HCT116 (cell line): ENCODE measurements around the gene TOX2. TPM values are rescaled to one million over a fixed set of nuclear protein-coding genes. Genes with fewer than 3 reads are reported as not detected.

Experiments
- ATAC-seq: fragments of 200-7000 bp; cut with Tn5 transposase; 2 replicates; pipeline ENCODE4 v1.9.1; 2020; ENCODE audit warnings: mild to moderate bottlenecking, moderate library complexity
- BruUV-seq: library from RNA; stranded (reverse); fragments of 400-500 nt; replicated peaks from 2 replicates; lab custom pipeline; 2021; lab: Mats Ljungman, UMichigan
- CTCF ChIA-PET: fragments of 300-600 bp; sonication (Branson Sonifier 250); formaldehyde crosslinking; loops from one replicate; lab custom pipeline; 2021; ENCODE audit warnings: antibody characterized with exemption; lab: Charles Lee
- POLR2A ChIA-PET: fragments of 300-600, 350-600 bp; sonication (Branson Sonifier 250); formaldehyde crosslinking; loops from one replicate; lab custom pipeline; 2021; ENCODE audit warnings: antibody characterized with exemption; lab: Charles Lee
- RAD21 ChIA-PET, 2 experiments: fragments of 300-600 bp; sonication (Branson Sonifier 250); formaldehyde crosslinking; loops; one replicate each; lab custom pipeline; 2023; ENCODE audit warnings: low total read pairs in 2 of 2; ENCODE audit not compliant: uncharacterized antibody in 2 of 2, unreplicated experiment in 2 of 2, low non-redundant PET in 1 of 2; lab: Charles Lee
- DNase-seq: peaks from one replicate; pipeline ENCODE4 v3.0.0-alpha.2; 2010; ENCODE audit warnings: low read depth, low spot score
- H2AFZ ChIP-seq: fragments of 200-600 bp; shearing (Covaris generic), sonication (generic); 2 replicates; pipeline ENCODE4 v1.6.1; 2017; ENCODE audit warnings: low read depth, mixed run types, mixed read lengths, antibody characterized with exemption, low read length; ENCODE audit not compliant: poor library complexity, severe bottlenecking
- H3K27ac ChIP-seq: 2 replicates; pipeline ENCODE4 v1.5.1; 2012; ENCODE audit warnings: low read depth, low read length
- H3K27me3 ChIP-seq: fragments of 200-600 bp; sonication (generic); 2 replicates; pipeline ENCODE4 v1.6.1; 2016; ENCODE audit warnings: mixed run types, low read length, mixed read lengths; ENCODE audit not compliant: insufficient read depth
- H3K36me3 ChIP-seq, 2 experiments: fragments of 200-500 bp in 1 of 2; fragments of 200-600 bp in 1 of 2; sonication (Bioruptor generic) in 1 of 2; sonication (generic) in 1 of 2; 2 replicates each; pipeline versions ENCODE4 v1.5.1 to v1.6.1; 2014 to 2016; ENCODE audit warnings: low read length in 2 of 2, inconsistent platforms in 1 of 2, mixed read lengths in 1 of 2, mixed run types in 1 of 2; ENCODE audit not compliant: insufficient read depth in 2 of 2, control insufficient read depth in 1 of 2
- H3K4me1 ChIP-seq, 2 experiments: fragments of 200-600 bp in 1 of 2; sonication (generic) in 1 of 2; 2 replicates each; pipeline versions ENCODE4 v1.5.1 to v1.6.1; 2012 to 2017; ENCODE audit warnings: low read length in 2 of 2, inconsistent platforms in 1 of 2, mild to moderate bottlenecking in 1 of 2, mixed read lengths in 1 of 2, mixed run types in 1 of 2, moderate library complexity in 1 of 2; ENCODE audit not compliant: insufficient read depth in 2 of 2, control insufficient read depth in 1 of 2
- H3K4me2 ChIP-seq: fragments of 200-600 bp; sonication (generic); 2 replicates; pipeline ENCODE4 v1.6.1; 2017; ENCODE audit warnings: mixed run types, low read length, mixed read lengths
- H3K4me3 ChIP-seq, 2 experiments: fragments of 200-600 bp in 1 of 2; sonication (generic) in 1 of 2; replicated peaks in 1 of 2; 2 replicates each; pipeline ENCODE4 v1.5.1; 2011 to 2016; ENCODE audit warnings: low read length in 2 of 2, control low read depth in 1 of 2, low read depth in 1 of 2, mild to moderate bottlenecking in 1 of 2, mixed read lengths in 1 of 2, mixed run types in 1 of 2
- H3K79me2 ChIP-seq: fragments of 200-600 bp; sonication (generic); 2 replicates; pipeline ENCODE4 v1.6.1; 2017; ENCODE audit warnings: mild to moderate bottlenecking, mixed run types, low read length, moderate library complexity, mixed read lengths; ENCODE audit not compliant: insufficient read depth
- H3K9ac ChIP-seq: fragments of 200-600 bp; sonication (generic); 2 replicates; pipeline ENCODE4 v1.6.1; 2016; ENCODE audit warnings: low read length, mixed read lengths
- H3K9me2 ChIP-seq: fragments of 200-600 bp; sonication (generic), shearing (Covaris generic); 2 replicates; pipeline ENCODE4 v1.6.1; 2017; ENCODE audit warnings: mixed run types, mild to moderate bottlenecking, moderate library complexity; ENCODE audit not compliant: insufficient read depth
- H3K9me3 ChIP-seq, 2 experiments: fragments of 200-500 bp in 1 of 2; fragments of 200-600 bp in 1 of 2; sonication (Bioruptor generic) in 1 of 2; sonication (generic) in 1 of 2; 2 replicates each; pipeline ENCODE4 v1.6.1; 2014 to 2017; ENCODE audit warnings: low read length in 2 of 2, mixed read lengths in 2 of 2, inconsistent platforms in 1 of 2, low read depth in 1 of 2, mild to moderate bottlenecking in 1 of 2, mixed run types in 1 of 2, moderate library complexity in 1 of 2; ENCODE audit not compliant: control insufficient read depth in 1 of 2, insufficient read depth in 1 of 2
- H4K20me1 ChIP-seq: fragments of 200-600 bp; sonication (generic), shearing (Covaris generic); 2 replicates; pipeline ENCODE4 v1.6.1; 2017; ENCODE audit warnings: mixed run types, mild to moderate bottlenecking, moderate library complexity; ENCODE audit not compliant: insufficient read depth
- CBX3 ChIP-seq: IDR thresholded peaks from 2 replicates; pipeline ENCODE4 v1.6.1; 2012; ENCODE audit warnings: low read depth
- CEBPB ChIP-seq: IDR thresholded peaks from 2 replicates; pipeline ENCODE4 v1.6.1; 2012; ENCODE audit warnings: low read depth
- ELF1 ChIP-seq: IDR thresholded peaks from 2 replicates; pipeline ENCODE4 v1.6.1; 2012; ENCODE audit warnings: low read depth, borderline replicate concordance
- FOSL1 ChIP-seq: IDR thresholded peaks from 2 replicates; pipeline ENCODE4 v1.6.1; 2012; ENCODE audit warnings: low read depth
- JUND ChIP-seq: IDR thresholded peaks from 2 replicates; pipeline ENCODE4 v1.6.1; 2012
- POLR2AphosphoS5 ChIP-seq: IDR thresholded peaks from 2 replicates; pipeline ENCODE4 v1.6.1; 2011; ENCODE audit warnings: mild to moderate bottlenecking, low read depth, low read length, moderate library complexity
- RAD21 ChIP-seq: IDR thresholded peaks from 2 replicates; pipeline ENCODE4 v1.6.1; 2012; ENCODE audit warnings: low read depth, mild to moderate bottlenecking
- SIN3A ChIP-seq: IDR thresholded peaks from 2 replicates; pipeline ENCODE4 v1.6.1; 2012; ENCODE audit warnings: low read depth
- SRF ChIP-seq: IDR thresholded peaks from 2 replicates; pipeline ENCODE4 v1.6.1; 2012; ENCODE audit warnings: low read depth
- ZFX ChIP-seq: fragments of 450-650 bp; IDR thresholded peaks from 2 replicates; pipeline ENCODE4 v1.6.1; 2017
- ZNF274 ChIP-seq: fragments of 200-500 bp; sonication (Bioruptor generic); IDR thresholded peaks from 2 replicates; pipeline ENCODE4 v1.6.1; 2014; ENCODE audit warnings: mild to moderate bottlenecking, low read depth, low read length, inconsistent platforms
- intact Hi-C: fragments of 100-400 bp; cut with micrococcal nuclease; formaldehyde crosslinking; loops from 2 replicates; pipeline ENCODE4 v1.10.0; 2022
- total RNA-seq: library from RNA; stranded (reverse); gene quantifications from one replicate; pipeline ENCODE4 v1.2.1, GENCODE V29; 2021; ENCODE audit not compliant: unreplicated experiment
- TF ChIP-seq, protein P1 (sequence below): IDR thresholded peaks from 2 replicates; pipeline ENCODE4 v1.6.1; 2012
- TF ChIP-seq, protein P2 (sequence below): IDR thresholded peaks from 2 replicates; pipeline ENCODE4 v1.6.1; 2012; ENCODE audit warnings: low read depth
- TF ChIP-seq, protein P3 (sequence below): IDR thresholded peaks from 2 replicates; pipeline ENCODE4 v1.6.1; 2012
- TF ChIP-seq, protein P4 (sequence below), 3 experiments: fragments of 200-600 bp in 1 of 3; sonication (generic) in 1 of 3; IDR thresholded peaks in 2 of 3; conservative IDR thresholded peaks in 1 of 3; 2 replicates each; pipeline ENCODE4 v1.5.1; 2012 to 2017; ENCODE audit warnings: low read depth in 2 of 3, low read length in 2 of 3, antibody characterized with exemption in 1 of 3, borderline replicate concordance in 1 of 3, control low read depth in 1 of 3, mild to moderate bottlenecking in 1 of 3, mixed read lengths in 1 of 3, mixed run types in 1 of 3, moderate library complexity in 1 of 3; ENCODE audit not compliant: insufficient read depth in 1 of 3

The TOX2 gene
- total RNA-seq, 1 experiment from 2014 or later = 39.6 TPM

DNA sequence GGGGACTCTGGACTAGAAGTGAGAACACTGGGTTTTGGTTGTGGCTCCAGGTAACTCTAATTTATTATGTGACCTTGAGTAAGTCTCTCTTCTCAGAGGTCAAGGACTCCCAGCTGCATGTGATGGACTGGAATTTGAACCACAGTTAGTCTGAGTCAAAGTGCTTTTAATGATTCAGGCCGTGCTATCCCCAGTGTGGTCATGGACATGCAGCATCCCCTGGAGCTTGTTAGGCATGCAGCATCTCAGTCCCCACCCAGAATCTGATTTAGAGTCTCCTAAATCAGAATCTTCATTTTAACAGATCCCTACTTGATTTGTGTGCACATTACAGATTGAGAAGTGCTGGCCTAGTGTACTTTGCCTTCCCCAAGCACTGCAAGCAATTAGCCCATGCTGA is 74.2 kb downstream of the TOX2 start:
- POLR2A ChIA-PET = no interaction called here
- intact Hi-C loops = no loop called here
- no peak for DNase-seq
- RAD21 ChIA-PET = no interaction called here
- BruUV-seq = no TSS peak
- CTCF ChIA-PET = interaction anchor here (1.0 kb wide), 1 partner anchor 10 kb away, joined by 3 read pairs; no protein-coding TSS in a partner anchor
- Histone ChIP-seq H3K4me1 (peaks cover 0 to 14% of the 10 kb centered on the region in 2 experiments; a peak in 2 of 4 replicates), H3K9me2 (no peaks in the 10 kb centered on the region), H3K27me3 (no peaks in the 10 kb centered on the region), H3K9me3 (no peaks in the 10 kb centered on the region), H3K4me2 (no peak overlapping the region), H3K36me3 (no peaks in the 10 kb centered on the region), H3K27ac (no peak overlapping the region), H4K20me1 (no peaks in the 10 kb centered on the region), H3K79me2 (no peaks in the 10 kb centered on the region), H2AFZ (no peak overlapping the region), H3K4me3 (no peak overlapping the region), H3K9ac (no peak overlapping the region)
- TF ChIP-seq, protein P1, sequence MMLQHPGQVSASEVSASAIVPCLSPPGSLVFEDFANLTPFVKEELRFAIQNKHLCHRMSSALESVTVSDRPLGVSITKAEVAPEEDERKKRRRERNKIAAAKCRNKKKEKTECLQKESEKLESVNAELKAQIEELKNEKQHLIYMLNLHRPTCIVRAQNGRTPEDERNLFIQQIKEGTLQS = no peak
- TF ChIP-seq, protein P2, sequence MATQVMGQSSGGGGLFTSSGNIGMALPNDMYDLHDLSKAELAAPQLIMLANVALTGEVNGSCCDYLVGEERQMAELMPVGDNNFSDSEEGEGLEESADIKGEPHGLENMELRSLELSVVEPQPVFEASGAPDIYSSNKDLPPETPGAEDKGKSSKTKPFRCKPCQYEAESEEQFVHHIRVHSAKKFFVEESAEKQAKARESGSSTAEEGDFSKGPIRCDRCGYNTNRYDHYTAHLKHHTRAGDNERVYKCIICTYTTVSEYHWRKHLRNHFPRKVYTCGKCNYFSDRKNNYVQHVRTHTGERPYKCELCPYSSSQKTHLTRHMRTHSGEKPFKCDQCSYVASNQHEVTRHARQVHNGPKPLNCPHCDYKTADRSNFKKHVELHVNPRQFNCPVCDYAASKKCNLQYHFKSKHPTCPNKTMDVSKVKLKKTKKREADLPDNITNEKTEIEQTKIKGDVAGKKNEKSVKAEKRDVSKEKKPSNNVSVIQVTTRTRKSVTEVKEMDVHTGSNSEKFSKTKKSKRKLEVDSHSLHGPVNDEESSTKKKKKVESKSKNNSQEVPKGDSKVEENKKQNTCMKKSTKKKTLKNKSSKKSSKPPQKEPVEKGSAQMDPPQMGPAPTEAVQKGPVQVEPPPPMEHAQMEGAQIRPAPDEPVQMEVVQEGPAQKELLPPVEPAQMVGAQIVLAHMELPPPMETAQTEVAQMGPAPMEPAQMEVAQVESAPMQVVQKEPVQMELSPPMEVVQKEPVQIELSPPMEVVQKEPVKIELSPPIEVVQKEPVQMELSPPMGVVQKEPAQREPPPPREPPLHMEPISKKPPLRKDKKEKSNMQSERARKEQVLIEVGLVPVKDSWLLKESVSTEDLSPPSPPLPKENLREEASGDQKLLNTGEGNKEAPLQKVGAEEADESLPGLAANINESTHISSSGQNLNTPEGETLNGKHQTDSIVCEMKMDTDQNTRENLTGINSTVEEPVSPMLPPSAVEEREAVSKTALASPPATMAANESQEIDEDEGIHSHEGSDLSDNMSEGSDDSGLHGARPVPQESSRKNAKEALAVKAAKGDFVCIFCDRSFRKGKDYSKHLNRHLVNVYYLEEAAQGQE = no peak
- TF ChIP-seq, protein P3, sequence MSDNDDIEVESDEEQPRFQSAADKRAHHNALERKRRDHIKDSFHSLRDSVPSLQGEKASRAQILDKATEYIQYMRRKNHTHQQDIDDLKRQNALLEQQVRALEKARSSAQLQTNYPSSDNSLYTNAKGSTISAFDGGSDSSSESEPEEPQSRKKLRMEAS = no peak
- TF ChIP-seq, protein P4, sequence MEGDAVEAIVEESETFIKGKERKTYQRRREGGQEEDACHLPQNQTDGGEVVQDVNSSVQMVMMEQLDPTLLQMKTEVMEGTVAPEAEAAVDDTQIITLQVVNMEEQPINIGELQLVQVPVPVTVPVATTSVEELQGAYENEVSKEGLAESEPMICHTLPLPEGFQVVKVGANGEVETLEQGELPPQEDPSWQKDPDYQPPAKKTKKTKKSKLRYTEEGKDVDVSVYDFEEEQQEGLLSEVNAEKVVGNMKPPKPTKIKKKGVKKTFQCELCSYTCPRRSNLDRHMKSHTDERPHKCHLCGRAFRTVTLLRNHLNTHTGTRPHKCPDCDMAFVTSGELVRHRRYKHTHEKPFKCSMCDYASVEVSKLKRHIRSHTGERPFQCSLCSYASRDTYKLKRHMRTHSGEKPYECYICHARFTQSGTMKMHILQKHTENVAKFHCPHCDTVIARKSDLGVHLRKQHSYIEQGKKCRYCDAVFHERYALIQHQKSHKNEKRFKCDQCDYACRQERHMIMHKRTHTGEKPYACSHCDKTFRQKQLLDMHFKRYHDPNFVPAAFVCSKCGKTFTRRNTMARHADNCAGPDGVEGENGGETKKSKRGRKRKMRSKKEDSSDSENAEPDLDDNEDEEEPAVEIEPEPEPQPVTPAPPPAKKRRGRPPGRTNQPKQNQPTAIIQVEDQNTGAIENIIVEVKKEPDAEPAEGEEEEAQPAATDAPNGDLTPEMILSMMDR (IDR thresholded peaks at IDR 0.05 in 2 of 3, conservative IDR thresholded peaks at IDR 0.05 in 1 of 3; ENCODE audit: borderline replicate concordance in 1 of 3, insufficient read depth in 1 of 3, low read depth in 2 of 3, low read length in 2 of 3) = no peak
- TF ChIP-seq JUND (no peak), CEBPB (no peak), RAD21 (no peak), POLR2AphosphoS5 (no peak), SIN3A (no peak), ZFX (no peak), FOSL1 (no peak), CBX3 (no peak), ELF1 (no peak), ZNF274 (no peak), SRF (no peak)
- no peak for ATAC-seq
